A673 (cell line): Measurements from ENCODE around the gene FERMT3.

Experiments
- EZH2 ChIP-seq: fragments of 200-600 bp; sonication (generic); IDR thresholded peaks from 2 replicates; pipeline ENCODE4 v1.6.1; 2017; ENCODE audit warnings: borderline replicate concordance, low read depth, mild to moderate bottlenecking, mixed read lengths, antibody characterized with exemption, low read length; ENCODE audit not compliant: poor library complexity, severe bottlenecking
- TF ChIP-seq, protein P1 (sequence below): fragments of 300-800, 200-600 bp; sonication (generic); conservative IDR thresholded peaks from 2 replicates; pipeline ENCODE4 v1.5.1; 2017; ENCODE audit warnings: low read depth, mild to moderate bottlenecking, antibody characterized with exemption, low read length, moderate library complexity, mixed read lengths

DNA sequence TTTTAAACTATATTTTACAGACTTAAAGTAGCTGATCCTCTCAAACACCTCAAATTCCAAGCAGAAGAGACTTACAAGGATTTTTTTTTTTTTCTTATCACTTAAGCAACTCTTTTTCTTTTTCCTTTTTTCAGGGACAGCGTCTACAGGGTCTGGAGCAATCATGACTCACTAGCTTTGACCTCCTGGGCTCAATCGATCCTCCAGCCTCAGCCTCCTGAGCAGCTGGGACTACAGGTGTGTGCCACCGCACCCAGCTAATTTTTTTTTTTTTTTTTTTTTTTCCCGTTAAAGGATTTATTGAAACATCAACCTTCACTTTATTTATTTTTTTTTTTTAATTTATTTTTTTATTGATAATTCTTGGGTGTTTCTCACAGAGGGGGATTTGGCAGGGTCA, 36.1 kb upstream of the FERMT3 start:
- TF ChIP-seq, protein P1, sequence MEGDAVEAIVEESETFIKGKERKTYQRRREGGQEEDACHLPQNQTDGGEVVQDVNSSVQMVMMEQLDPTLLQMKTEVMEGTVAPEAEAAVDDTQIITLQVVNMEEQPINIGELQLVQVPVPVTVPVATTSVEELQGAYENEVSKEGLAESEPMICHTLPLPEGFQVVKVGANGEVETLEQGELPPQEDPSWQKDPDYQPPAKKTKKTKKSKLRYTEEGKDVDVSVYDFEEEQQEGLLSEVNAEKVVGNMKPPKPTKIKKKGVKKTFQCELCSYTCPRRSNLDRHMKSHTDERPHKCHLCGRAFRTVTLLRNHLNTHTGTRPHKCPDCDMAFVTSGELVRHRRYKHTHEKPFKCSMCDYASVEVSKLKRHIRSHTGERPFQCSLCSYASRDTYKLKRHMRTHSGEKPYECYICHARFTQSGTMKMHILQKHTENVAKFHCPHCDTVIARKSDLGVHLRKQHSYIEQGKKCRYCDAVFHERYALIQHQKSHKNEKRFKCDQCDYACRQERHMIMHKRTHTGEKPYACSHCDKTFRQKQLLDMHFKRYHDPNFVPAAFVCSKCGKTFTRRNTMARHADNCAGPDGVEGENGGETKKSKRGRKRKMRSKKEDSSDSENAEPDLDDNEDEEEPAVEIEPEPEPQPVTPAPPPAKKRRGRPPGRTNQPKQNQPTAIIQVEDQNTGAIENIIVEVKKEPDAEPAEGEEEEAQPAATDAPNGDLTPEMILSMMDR, result no peak
- TF ChIP-seq EZH2, result no peak
